Aorta (tissue), 5 donors: Measurements from ENCODE around the gene RFTN1. TPM values are rescaled to one million over a fixed set of nuclear protein-coding genes. Genes with fewer than 3 reads are reported as not detected.

ENCODE experiments used
- ATAC-seq: fragments of 200-7000 bp; cut with Tn5 transposase; one replicate; pipeline ENCODE4 v1.9.1; 2022; ENCODE audit warnings: moderate library complexity; ENCODE audit not compliant: low FRiP score
- DNase-seq, 2 donors: peaks; one replicate each; pipeline ENCODE4 v3.0.0-alpha.2; 2020
- H3K27ac ChIP-seq, 2 donors: one replicate each; pipeline ENCODE4 v1.5.1; 2013; ENCODE audit warnings: low read length in 2 of 2, mild to moderate bottlenecking in 2 of 2, moderate library complexity in 2 of 2, control low read depth in 1 of 2, inconsistent platforms in 1 of 2, low read depth in 1 of 2
- H3K27me3 ChIP-seq, 2 donors: one replicate each; pipeline ENCODE4 v1.6.1; 2013; ENCODE audit warnings: control low read depth in 1 of 2, low read length in 1 of 2, mild to moderate bottlenecking in 1 of 2, moderate library complexity in 1 of 2; ENCODE audit not compliant: insufficient read depth in 2 of 2, control insufficient read depth in 1 of 2
- H3K36me3 ChIP-seq, 2 donors: one replicate each; pipeline ENCODE4 v1.6.1; 2013; ENCODE audit warnings: control low read depth in 1 of 2, low read length in 1 of 2, mild to moderate bottlenecking in 1 of 2; ENCODE audit not compliant: insufficient read depth in 2 of 2, control insufficient read depth in 1 of 2
- H3K4me1 ChIP-seq, 2 donors: one replicate each; pipeline ENCODE4 v1.6.1; 2013; ENCODE audit warnings: low read length in 2 of 2, control low read depth in 1 of 2, mild to moderate bottlenecking in 1 of 2, moderate library complexity in 1 of 2; ENCODE audit not compliant: insufficient read depth in 2 of 2, control insufficient read depth in 1 of 2
- H3K4me3 ChIP-seq, 2 donors: one replicate each; pipeline ENCODE4 v1.5.1; 2013; ENCODE audit warnings: low read length in 2 of 2, control low read depth in 1 of 2, mild to moderate bottlenecking in 1 of 2
- H3K9me3 ChIP-seq: one replicate; pipeline ENCODE4 v1.6.1; 2013; ENCODE audit warnings: mild to moderate bottlenecking, low read length; ENCODE audit not compliant: control insufficient read depth
- WGBS, 2 donors: extraction: QIAGEN DNeasy Blood & Tissue Kit; methylation state at CpG; one replicate each; pipeline ENCODE4 v1.1.7; 2013; 5-methylcytosine and 5-hydroxymethylcytosine counted together
- intact Hi-C, 2 donors: fragments of 100-400 bp; cut with DNase I; formaldehyde crosslinking; loops; one replicate each; pipeline versions ENCODE4 v1.14.2 to v1.15.0; 2022
- polyA plus RNA-seq, 2 donors: library from polyadenylated mRNA; stranded (reverse); fragments of 200-250 nt; gene quantifications; one replicate each; pipeline ENCODE4 v1.2.3, GENCODE V29; 2013
- total RNA-seq, 2 donors: library from RNA; stranded (reverse); fragmentation: NEBNext Ultra II Directional; extraction: Animal tissue kit (Norgen Biotek cat#: 25700); gene quantifications; one replicate each; pipeline ENCODE4 v1.2.1, GENCODE V29; 2021
- donor health status: healthy with polysubstance abuse.
- donor health status: Bipolar disorder and iron deficiency.
- donor health status: DM: no; HTN: no; CAD: no.
- donor health status: DM: no; HTN: no; CAD: no.
- donor health status: DM: yes; HTN: yes; CAD: no.

Gene RFTN1
- total and polyA plus RNA-seq, 4 donors = 12.7 to 119 (median 59.4) TPM

GRCh38 chr3:16413321-16413720, 100.2 kb downstream of the RFTN1 start:
- H3K27me3 ChIP-seq = no peaks in the 10 kb centered on the region
- H3K36me3 ChIP-seq = no peaks in the 10 kb centered on the region
- no peaks in the 10 kb centered on the region for H3K4me1 ChIP-seq
- WGBS, 2 donors = 93 to 95% methylated on average over 2 of the region's 2 CpGs
- H3K9me3 ChIP-seq = no peaks in the 10 kb centered on the region
- no peak overlapping the region for H3K4me3 ChIP-seq
- ATAC-seq = no peak
- no peak overlapping the region for H3K27ac ChIP-seq
- intact Hi-C loops = no loop called here
- DNase-seq = no peak

- 93 to 95% methylated on average over 1 of the region's 1 CpG for WGBS, 2 donors
- Histone ChIP-seq H3K4me1 (no peaks in the 10 kb centered on the region), H3K27me3 (no peaks in the 10 kb centered on the region), H3K9me3 (no peaks in the 10 kb centered on the region), H3K36me3 (no peaks in the 10 kb centered on the region), H3K27ac (no peak overlapping the region), H3K4me3 (no peak overlapping the region)
- DNase-seq (no peak), ATAC-seq (no peak)
- intact Hi-C loops = no loop called here
Measured at GRCh38 chr3:16412192-16412800, 101.2 kb downstream of the RFTN1 start.

GRCh38 chr3:16411441-16411840, 102.1 kb downstream of the RFTN1 start:
- intact Hi-C loops = no loop called here
- Histone ChIP-seq H3K4me3 (no peak overlapping the region), H3K27me3 (no peaks in the 10 kb centered on the region), H3K36me3 (no peaks in the 10 kb centered on the region), H3K4me1 (no peaks in the 10 kb centered on the region), H3K27ac (no peak overlapping the region), H3K9me3 (no peaks in the 10 kb centered on the region)
- ATAC-seq (no peak), DNase-seq (no peak)
- WGBS, 2 donors = 92 to 97% methylated on average over 2 of the region's 2 CpGs

- no peaks in the 10 kb centered on the region for H3K36me3 ChIP-seq
- no peak for DNase-seq
- no peaks in the 10 kb centered on the region for H3K4me1 ChIP-seq
- H3K27ac ChIP-seq = no peak overlapping the region
- no peaks in the 10 kb centered on the region for H3K9me3 ChIP-seq
- no peak overlapping the region for H3K4me3 ChIP-seq
- intact Hi-C loops = no loop called here
- 77 to 85% methylated on average over 3 of the region's 3 CpGs for WGBS, 2 donors
- no peak for ATAC-seq
- H3K27me3 ChIP-seq = no peaks in the 10 kb centered on the region
Measured at GRCh38 chr3:16410659-16411058, 102.8 kb downstream of the RFTN1 start.

GRCh38 chr3:16409032-16409431, 104.5 kb downstream of the RFTN1 start:
- no peak overlapping the region for H3K4me3 ChIP-seq
- H3K36me3 ChIP-seq = no peaks in the 10 kb centered on the region
- no peak overlapping the region for H3K27ac ChIP-seq
- WGBS, 2 donors = 85 to 86% methylated on average over 6 of the region's 6 CpGs
- intact Hi-C loops = no loop called here
- H3K9me3 ChIP-seq = no peaks in the 10 kb centered on the region
- no peak for ATAC-seq
- no peaks in the 10 kb centered on the region for H3K27me3 ChIP-seq
- DNase-seq = no peak
- no peaks in the 10 kb centered on the region for H3K4me1 ChIP-seq

GRCh38 chr3:16407366-16407765, 106.1 kb downstream of the RFTN1 start:
- intact Hi-C loops = no loop called here
- ATAC-seq (no peak), DNase-seq (no peak)
- H3K4me1 ChIP-seq = peaks cover 0 to 3% of the 10 kb centered on the region in 2 donors
- no peaks in the 10 kb centered on the region for H3K9me3 ChIP-seq
- H3K27ac ChIP-seq = no peak overlapping the region
- 81 to 83% methylated on average over 2 of the region's 2 CpGs for WGBS, 2 donors
- H3K36me3 ChIP-seq = no peaks in the 10 kb centered on the region
- H3K4me3 ChIP-seq = no peak overlapping the region
- H3K27me3 ChIP-seq = no peaks in the 10 kb centered on the region

- H3K4me1 ChIP-seq = peaks cover 0 to 3% of the 10 kb centered on the region in 2 donors
- DNase-seq (no peak), ATAC-seq (no peak)
- intact Hi-C loops = no loop called here
- H3K4me3 ChIP-seq = no peak overlapping the region
- no peaks in the 10 kb centered on the region for H3K36me3 ChIP-seq
- no peak overlapping the region for H3K27ac ChIP-seq
- no peaks in the 10 kb centered on the region for H3K9me3 ChIP-seq
- H3K27me3 ChIP-seq = no peaks in the 10 kb centered on the region
- 68 to 77% methylated on average over 2 of the region's 2 CpGs for WGBS, 2 donors
Measured at GRCh38 chr3:16406579-16406978, 106.9 kb downstream of the RFTN1 start.

- Histone ChIP-seq H3K4me3 (no peak overlapping the region), H3K27ac (no peak overlapping the region), H3K27me3 (no peaks in the 10 kb centered on the region), H3K9me3 (no peaks in the 10 kb centered on the region), H3K4me1 (peaks cover 0 to 3% of the 10 kb centered on the region in 2 donors), H3K36me3 (no peaks in the 10 kb centered on the region)
- WGBS, 2 donors = 89% methylated on average over 6 of the region's 6 CpGs
- DNase-seq (no peak), ATAC-seq (no peak)
- intact Hi-C loops = no loop called here
Measured at GRCh38 chr3:16406166-16406565, 107.3 kb downstream of the RFTN1 start.

GRCh38 chr3:16404349-16404895, 109.1 kb downstream of the RFTN1 start:
- peak; percentile 3 for ATAC-seq
- DNase-seq = no peak
- Histone ChIP-seq H3K27me3 (no peaks in the 10 kb centered on the region), H3K36me3 (no peaks in the 10 kb centered on the region), H3K4me3 (no peak overlapping the region), H3K9me3 (no peaks in the 10 kb centered on the region), H3K4me1 (peaks cover 0 to 3% of the 10 kb centered on the region in 2 donors), H3K27ac (peak overlapping the region in 1 of 2 donors; percentile 2)
- intact Hi-C loops = loop anchor here in 1 of 2 donors (5.0 kb wide), 1 partner anchor 38 kb away; no protein-coding TSS in a partner anchor
- 92 to 94% methylated on average over 6 of the region's 6 CpGs for WGBS, 2 donors
